AG08396 (cell line): ENCODE measurements around the gene DEPDC7.

ENCODE experiments used
- DNase-seq: peaks from one replicate; pipeline ENCODE4 v3.0.0; 2012; ENCODE audit warnings: low spot score, mixed read lengths

Gene DEPDC7

DNA sequence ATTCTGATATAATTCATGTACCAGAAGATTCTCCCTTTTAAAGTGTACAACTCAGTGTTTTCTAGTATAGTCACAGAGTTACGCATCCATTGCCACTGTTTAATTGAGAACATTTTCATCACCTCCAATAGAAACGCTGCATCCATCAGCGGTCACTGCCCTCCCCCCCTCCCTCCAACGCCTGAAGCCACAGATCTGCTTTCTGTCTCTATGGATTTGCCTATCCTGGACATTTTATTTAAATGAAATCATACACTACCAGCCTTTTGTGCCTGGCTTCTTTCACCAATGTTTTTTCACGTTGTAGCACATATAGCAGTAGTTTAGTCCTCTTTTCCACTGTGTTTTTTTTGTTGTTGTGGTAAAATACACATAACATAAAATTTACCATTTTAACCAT, 46.5 kb downstream of the DEPDC7 start:
- no peak for DNase-seq

DNA sequence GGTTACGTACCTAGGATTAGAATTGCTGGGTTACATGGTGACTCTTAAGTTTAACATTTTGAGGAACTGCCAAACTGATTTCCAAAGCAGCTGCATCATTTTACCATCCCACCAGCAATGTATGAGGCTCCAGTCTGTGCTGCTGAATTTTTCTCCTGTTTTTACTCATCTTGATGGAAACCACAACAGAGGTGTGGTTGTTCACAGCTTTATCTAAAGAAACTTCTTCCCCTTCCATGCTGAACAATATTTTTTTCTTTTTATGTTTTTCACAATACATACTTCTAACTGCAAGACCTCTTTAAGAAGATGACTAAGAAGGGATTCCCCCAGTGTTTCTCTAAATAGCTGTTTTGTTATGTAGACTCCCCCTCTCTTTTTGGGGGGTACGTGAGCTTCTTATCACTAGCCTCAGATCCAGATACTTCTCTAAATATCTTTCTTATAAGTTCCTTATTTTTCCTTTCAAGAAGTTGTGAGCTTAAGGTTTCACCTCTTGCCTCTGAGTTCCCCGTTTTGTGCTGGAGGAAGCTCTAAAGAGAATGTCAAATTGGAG, 47.7 kb downstream of the DEPDC7 start:
- no peak for DNase-seq

DNA sequence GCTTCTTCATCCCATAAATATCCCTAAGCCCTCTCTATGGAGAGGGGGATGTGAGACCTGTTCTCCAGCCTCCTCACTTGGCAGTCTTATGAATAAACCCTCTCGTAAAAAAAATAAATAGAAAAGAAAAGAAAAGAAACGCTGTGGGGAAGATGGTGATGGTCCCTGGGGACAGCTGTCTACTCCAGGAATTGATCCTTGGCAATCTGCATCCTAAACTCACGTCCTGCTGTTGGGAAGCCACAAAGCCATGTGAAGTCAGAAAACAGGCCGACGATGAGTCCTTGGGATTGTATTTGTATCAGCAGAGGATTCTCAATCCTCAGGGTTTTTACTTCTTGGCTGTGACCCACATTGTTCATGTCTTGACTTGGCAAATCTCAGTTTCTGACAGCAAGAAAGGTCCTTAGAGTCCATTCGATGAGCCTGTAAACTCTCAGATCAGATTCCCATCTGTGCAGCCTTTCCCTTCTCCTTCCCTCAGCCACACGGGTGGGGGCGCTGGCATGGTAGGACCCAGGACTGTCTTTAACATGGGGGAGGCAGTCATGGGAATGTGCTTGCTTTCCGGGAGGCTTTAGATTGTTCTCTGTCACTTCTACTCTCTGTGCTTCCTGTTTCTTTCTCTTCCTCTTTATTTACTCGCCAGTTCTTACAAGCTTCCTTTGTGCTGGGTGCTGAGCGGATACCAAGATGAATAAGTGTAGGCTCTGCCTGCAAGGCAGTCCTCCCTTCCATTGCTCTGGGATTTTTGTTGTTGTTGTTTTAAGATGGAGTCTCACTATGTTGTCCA, 48.6 kb downstream of the DEPDC7 start:
- no peak for DNase-seq

GRCh38 chr11:33064866-33065265, 49.2 kb downstream of the DEPDC7 start:
- DNase-seq = no peak

- peak; percentile 62 for DNase-seq
Observed at GRCh38 chr11:33065445-33066178, 49.9 kb downstream of the DEPDC7 start.

GRCh38 chr11:33067294-33067693, 51.6 kb downstream of the DEPDC7 start:
- no peak for DNase-seq

- no peak for DNase-seq
Observed at GRCh38 chr11:33068611-33069340, 53.1 kb downstream of the DEPDC7 start.

DNA sequence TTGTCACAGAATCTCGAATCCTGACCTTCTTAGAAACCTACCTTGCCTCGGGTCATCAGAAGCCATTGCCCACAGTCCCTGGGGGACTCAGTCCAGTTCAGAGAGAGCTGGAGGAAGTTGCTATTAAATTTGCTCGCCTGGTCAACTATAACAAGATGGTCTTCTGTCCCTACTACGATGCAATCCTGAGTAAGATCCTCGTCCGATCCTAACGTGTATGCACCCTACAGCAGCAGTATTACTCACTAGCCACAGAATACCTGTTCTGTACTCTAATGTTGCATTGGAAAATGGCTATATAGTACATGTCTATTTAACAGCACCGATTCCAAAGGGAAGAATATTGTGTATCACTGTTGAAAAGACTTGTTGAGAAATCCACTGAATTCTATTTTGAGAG, 56.8 kb downstream of the DEPDC7 start:
- DNase-seq = no peak
